WTC11 (cell line): ENCODE measurements around the gene SRRT.

Experiments
- ARID4B ChIP-seq: sonication (generic); formaldehyde crosslinking; IDR thresholded peaks from 2 replicates; pipeline ENCODE4 v1.8.0; 2023; ENCODE audit warnings: missing genetic modification reagents, mild to moderate bottlenecking, borderline replicate concordance
- ATF1 ChIP-seq: sonication (generic); formaldehyde crosslinking; IDR thresholded peaks from 2 replicates; pipeline ENCODE4 v1.8.1; 2023; ENCODE audit warnings: mild to moderate bottlenecking, moderate library complexity, missing genetic modification reagents
- CTCF ChIP-seq: fragments of 200-600 bp; IDR thresholded peaks from 2 replicates; pipeline ENCODE4 v1.8.0; 2022; ENCODE audit warnings: antibody characterized with exemption
- ESRRA ChIP-seq: sonication (generic); formaldehyde crosslinking; IDR thresholded peaks from 2 replicates; pipeline ENCODE4 v1.8.1; 2022; ENCODE audit warnings: mild to moderate bottlenecking, missing genetic modification reagents, borderline replicate concordance
- JUN ChIP-seq: sonication (generic); formaldehyde crosslinking; IDR thresholded peaks from 2 replicates; pipeline ENCODE4 v1.8.0; 2023; ENCODE audit warnings: mild to moderate bottlenecking, missing genetic modification reagents
- MAX ChIP-seq: sonication (generic); formaldehyde crosslinking; IDR thresholded peaks from 2 replicates; pipeline ENCODE4 v1.8.0; 2022; ENCODE audit warnings: mild to moderate bottlenecking, missing genetic modification reagents
- NFE2L1 ChIP-seq: sonication (generic); formaldehyde crosslinking; IDR thresholded peaks from 2 replicates; pipeline ENCODE4 v1.8.1; 2023; ENCODE audit warnings: missing genetic modification reagents
- TEAD4 ChIP-seq: sonication (generic); formaldehyde crosslinking; IDR thresholded peaks from 2 replicates; pipeline ENCODE4 v1.8.0; 2022; ENCODE audit warnings: mild to moderate bottlenecking, missing genetic modification reagents
- TP53 ChIP-seq: sonication (generic); formaldehyde crosslinking; IDR thresholded peaks from 2 replicates; pipeline ENCODE4 v1.8.1; 2023; ENCODE audit warnings: mild to moderate bottlenecking, missing genetic modification reagents
- USF2 ChIP-seq: sonication (generic); formaldehyde crosslinking; IDR thresholded peaks from 2 replicates; pipeline ENCODE4 v1.8.1; 2023; ENCODE audit warnings: mild to moderate bottlenecking, missing genetic modification reagents, moderate library complexity
- ZNF121 ChIP-seq: sonication (generic); formaldehyde crosslinking; IDR thresholded peaks from 2 replicates; pipeline ENCODE4 v1.8.0; 2023; ENCODE audit warnings: missing genetic modification reagents
- ZNF232 ChIP-seq: sonication (generic); formaldehyde crosslinking; IDR thresholded peaks from 2 replicates; pipeline ENCODE4 v1.8.0; 2022; ENCODE audit warnings: mild to moderate bottlenecking, missing genetic modification reagents

GRCh38 chr7:100867040-100867775, 7.7 kb upstream of the SRRT start, which contains the start of gene TRIP6:
- TF ChIP-seq NFE2L1 (peak; percentile 26; the same call in 1 of the 2 replicates), TEAD4 (CRISPR knock-in tag) (peak; percentile 92), CTCF (no peak), USF2 (CRISPR knock-in tag) (peak; percentile 96), ARID4B (CRISPR knock-in tag) (peak; percentile 41; the same call in 1 of the 2 replicates), ZNF121 (CRISPR knock-in tag) (no peak), TP53 (CRISPR knock-in tag) (no peak), ESRRA (CRISPR knock-in tag) (no peak), ZNF232 (CRISPR knock-in tag) (no peak), JUN (CRISPR knock-in tag) (no peak), MAX (CRISPR knock-in tag) (peak; percentile 84), ATF1 (CRISPR knock-in tag) (no peak)
